Measurements from ENCODE around the gene SLC41A2.

Gene SLC41A2

DNA sequence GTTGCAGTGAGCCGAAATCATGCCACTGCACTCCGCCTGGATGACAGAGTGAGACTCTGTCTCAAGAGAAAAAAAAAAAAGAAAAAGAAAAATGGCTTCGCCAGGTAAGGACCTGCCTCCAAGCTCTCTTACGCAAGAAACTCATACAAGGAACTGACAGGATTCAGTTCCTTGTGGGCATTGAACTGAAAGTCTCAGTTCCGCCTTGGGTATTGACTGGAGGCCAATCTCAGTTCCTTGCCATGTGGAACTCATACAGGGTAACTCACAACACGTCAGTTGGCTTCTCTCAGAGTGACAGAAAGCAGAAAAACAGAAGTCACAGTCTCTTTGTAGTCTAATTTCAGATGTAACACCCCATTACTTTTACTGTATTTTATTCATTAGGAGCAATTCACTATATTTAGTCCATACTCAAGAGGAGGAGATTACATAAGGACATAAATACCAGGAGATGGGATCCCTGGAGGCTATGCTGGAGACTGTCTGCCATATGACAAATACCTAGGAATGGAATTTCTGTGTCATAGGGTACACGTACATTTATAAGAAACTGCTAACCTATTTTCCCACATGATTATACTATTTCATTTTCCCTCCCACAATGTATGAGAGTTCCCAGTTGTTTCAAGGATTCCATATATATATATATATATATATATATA, 16.7 kb upstream of the SLC41A2 start:
- no peaks in the 10 kb centered on the region for H3K27me3 ChIP-seq (ENCODE audit: insufficient read depth, insufficient read length)
- H3K9ac ChIP-seq (ENCODE audit: insufficient read length, low read depth): no peak overlapping the region
- H3K36me3 ChIP-seq (ENCODE audit: insufficient read depth, insufficient read length, low read length): no peaks in the 10 kb centered on the region
- no peak for TF ChIP-seq YY1 (IDR thresholded peaks at IDR 0.05; ENCODE audit: insufficient read depth, insufficient read length)
- TF ChIP-seq SUZ12 (IDR thresholded peaks at IDR 0.05; ENCODE audit: extremely low read depth, insufficient read depth, insufficient read length): no peak
- no peak for TF ChIP-seq ZNF274 (IDR thresholded peaks at IDR 0.05; ENCODE audit: low read depth, low read length)
- no peaks in the 10 kb centered on the region for H3K4me1 ChIP-seq (ENCODE audit: insufficient read depth, insufficient read length)
- no peaks in the 10 kb centered on the region for H3K9me3 ChIP-seq (ENCODE audit: insufficient read depth, low read length)
- H3K4me3 ChIP-seq (ENCODE audit: insufficient read length, low read depth): no peak overlapping the region
- no peak for DNase-seq (ENCODE audit: low read depth, low spot score)

DNA sequence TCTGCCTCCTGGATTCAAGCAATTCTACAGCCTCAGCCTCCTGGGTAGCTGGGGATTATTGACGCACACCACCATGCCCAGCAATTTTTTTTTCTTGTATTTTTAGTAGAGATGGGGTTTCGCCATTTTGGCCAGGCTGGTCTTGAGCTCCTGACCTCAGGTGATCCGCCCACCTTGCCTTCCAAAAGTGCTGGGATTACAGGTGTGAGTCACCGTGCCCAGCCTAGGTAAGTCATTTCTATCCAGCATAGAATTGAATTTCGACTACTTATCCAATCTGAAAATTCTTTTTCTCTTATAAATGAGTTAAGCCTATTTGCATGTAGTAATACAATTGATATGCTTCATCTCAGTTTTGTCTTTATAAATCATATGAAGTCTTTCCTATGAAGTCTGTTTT, 15.2 kb upstream of the SLC41A2 start:
- no peak for DNase-seq (ENCODE audit: low read depth, low spot score)
- Histone ChIP-seq H3K4me3 (ENCODE audit: insufficient read length, low read depth) (no peak overlapping the region), H3K4me1 (ENCODE audit: insufficient read depth, insufficient read length) (no peaks in the 10 kb centered on the region), H3K27me3 (ENCODE audit: insufficient read depth, insufficient read length) (no peaks in the 10 kb centered on the region), H3K9me3 (ENCODE audit: insufficient read depth, low read length) (no peaks in the 10 kb centered on the region), H3K9ac (ENCODE audit: insufficient read length, low read depth) (no peak overlapping the region), H3K36me3 (ENCODE audit: insufficient read depth, insufficient read length, low read length) (no peaks in the 10 kb centered on the region)
- TF ChIP-seq ZNF274 (IDR thresholded peaks at IDR 0.05; ENCODE audit: low read depth, low read length) (no peak), SUZ12 (IDR thresholded peaks at IDR 0.05; ENCODE audit: extremely low read depth, insufficient read depth, insufficient read length) (no peak), YY1 (IDR thresholded peaks at IDR 0.05; ENCODE audit: insufficient read depth, insufficient read length) (no peak)

- Histone ChIP-seq H3K4me1 (ENCODE audit: insufficient read depth, insufficient read length) (no peaks in the 10 kb centered on the region), H3K4me3 (ENCODE audit: insufficient read length, low read depth) (no peak overlapping the region), H3K36me3 (ENCODE audit: insufficient read depth, insufficient read length, low read length) (no peaks in the 10 kb centered on the region), H3K27me3 (ENCODE audit: insufficient read depth, insufficient read length) (no peaks in the 10 kb centered on the region), H3K9me3 (ENCODE audit: insufficient read depth, low read length) (no peaks in the 10 kb centered on the region), H3K9ac (ENCODE audit: insufficient read length, low read depth) (no peak overlapping the region)
- no peak for DNase-seq (ENCODE audit: low read depth, low spot score)
- TF ChIP-seq SUZ12 (IDR thresholded peaks at IDR 0.05; ENCODE audit: extremely low read depth, insufficient read depth, insufficient read length): no peak
- TF ChIP-seq ZNF274 (IDR thresholded peaks at IDR 0.05; ENCODE audit: low read depth, low read length): no peak
- TF ChIP-seq YY1 (IDR thresholded peaks at IDR 0.05; ENCODE audit: insufficient read depth, insufficient read length): no peak
Measured at GRCh38 chr12:104971306-104971705, 13.2 kb upstream of the SLC41A2 start.

GRCh38 chr12:104969343-104969742, 11.3 kb upstream of the SLC41A2 start:
- H3K36me3 ChIP-seq (ENCODE audit: insufficient read depth, insufficient read length, low read length): no peaks in the 10 kb centered on the region
- H3K9me3 ChIP-seq (ENCODE audit: insufficient read depth, low read length): no peaks in the 10 kb centered on the region
- H3K4me3 ChIP-seq (ENCODE audit: insufficient read length, low read depth): no peak overlapping the region
- H3K27me3 ChIP-seq (ENCODE audit: insufficient read depth, insufficient read length): no peaks in the 10 kb centered on the region
- H3K4me1 ChIP-seq (ENCODE audit: insufficient read depth, insufficient read length): no peaks in the 10 kb centered on the region
- no peak overlapping the region for H3K9ac ChIP-seq (ENCODE audit: insufficient read length, low read depth)
- TF ChIP-seq YY1 (IDR thresholded peaks at IDR 0.05; ENCODE audit: insufficient read depth, insufficient read length) (no peak), SUZ12 (IDR thresholded peaks at IDR 0.05; ENCODE audit: extremely low read depth, insufficient read depth, insufficient read length) (no peak), ZNF274 (IDR thresholded peaks at IDR 0.05; ENCODE audit: low read depth, low read length) (no peak)
- DNase-seq (ENCODE audit: low read depth, low spot score): no peak

DNA sequence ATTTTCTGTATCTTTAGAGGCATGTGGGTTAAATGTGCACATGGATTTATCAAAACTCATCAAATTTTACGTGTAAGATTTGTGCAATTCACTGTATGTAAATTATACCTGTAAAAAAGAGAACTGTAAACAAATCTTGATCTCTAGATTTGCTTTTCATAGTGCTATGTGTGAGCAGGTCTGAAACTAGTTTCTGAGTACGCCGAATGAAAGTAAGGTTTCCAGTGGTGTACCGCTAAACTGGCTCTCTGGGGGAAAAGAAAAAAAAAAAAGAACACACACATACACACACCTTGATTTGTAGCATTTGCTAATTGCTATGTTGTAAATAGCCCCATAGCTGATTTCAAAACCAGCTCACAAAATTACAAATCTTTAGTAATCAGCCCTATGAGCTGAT, 8.6 kb upstream of the SLC41A2 start:
- TF ChIP-seq YY1 (IDR thresholded peaks at IDR 0.05; ENCODE audit: insufficient read depth, insufficient read length): no peak
- no peak for TF ChIP-seq SUZ12 (IDR thresholded peaks at IDR 0.05; ENCODE audit: extremely low read depth, insufficient read depth, insufficient read length)
- no peak for TF ChIP-seq ZNF274 (IDR thresholded peaks at IDR 0.05; ENCODE audit: low read depth, low read length)
- no peaks in the 10 kb centered on the region for H3K9me3 ChIP-seq (ENCODE audit: insufficient read depth, low read length)
- H3K9ac ChIP-seq (ENCODE audit: insufficient read length, low read depth): no peak overlapping the region
- H3K36me3 ChIP-seq (ENCODE audit: insufficient read depth, insufficient read length, low read length): no peaks in the 10 kb centered on the region
- DNase-seq (ENCODE audit: low read depth, low spot score): no peak
- H3K27me3 ChIP-seq (ENCODE audit: insufficient read depth, insufficient read length): no peaks in the 10 kb centered on the region
- no peaks in the 10 kb centered on the region for H3K4me1 ChIP-seq (ENCODE audit: insufficient read depth, insufficient read length)
- H3K4me3 ChIP-seq (ENCODE audit: insufficient read length, low read depth): no peak overlapping the region

GRCh38 chr12:104964856-104965205, 6.7 kb upstream of the SLC41A2 start:
- TF ChIP-seq ZNF274 (IDR thresholded peaks at IDR 0.05; ENCODE audit: low read depth, low read length) (no peak), YY1 (IDR thresholded peaks at IDR 0.05; ENCODE audit: insufficient read depth, insufficient read length) (no peak), SUZ12 (IDR thresholded peaks at IDR 0.05; ENCODE audit: extremely low read depth, insufficient read depth, insufficient read length) (no peak)
- no peak for DNase-seq (ENCODE audit: low read depth, low spot score)
- Histone ChIP-seq H3K4me3 (ENCODE audit: insufficient read length, low read depth) (no peak overlapping the region), H3K4me1 (ENCODE audit: insufficient read depth, insufficient read length) (peaks cover 2% of the 10 kb centered on the region), H3K36me3 (ENCODE audit: insufficient read depth, insufficient read length, low read length) (no peaks in the 10 kb centered on the region), H3K9me3 (ENCODE audit: insufficient read depth, low read length) (no peaks in the 10 kb centered on the region), H3K9ac (ENCODE audit: insufficient read length, low read depth) (no peak overlapping the region), H3K27me3 (ENCODE audit: insufficient read depth, insufficient read length) (no peaks in the 10 kb centered on the region)

- no peak for TF ChIP-seq YY1 (IDR thresholded peaks at IDR 0.05; ENCODE audit: insufficient read depth, insufficient read length)
- TF ChIP-seq SUZ12 (IDR thresholded peaks at IDR 0.05; ENCODE audit: extremely low read depth, insufficient read depth, insufficient read length): no peak
- TF ChIP-seq ZNF274 (IDR thresholded peaks at IDR 0.05; ENCODE audit: low read depth, low read length): no peak
- Histone ChIP-seq H3K27me3 (ENCODE audit: insufficient read depth, insufficient read length) (peaks cover 2% of the 10 kb centered on the region), H3K36me3 (ENCODE audit: insufficient read depth, insufficient read length, low read length) (no peaks in the 10 kb centered on the region), H3K9ac (ENCODE audit: insufficient read length, low read depth) (no peak overlapping the region), H3K4me1 (ENCODE audit: insufficient read depth, insufficient read length) (peaks cover 2% of the 10 kb centered on the region), H3K9me3 (ENCODE audit: insufficient read depth, low read length) (no peaks in the 10 kb centered on the region), H3K4me3 (ENCODE audit: insufficient read length, low read depth) (no peak overlapping the region)
- DNase-seq (ENCODE audit: low read depth, low spot score): no peak
Measured at GRCh38 chr12:104964167-104964855, 6.2 kb upstream of the SLC41A2 start.

Data from NT2/D1 (cell line).